SK-N-SH (cell line): ENCODE data around the gene P4HA3.

Experiments used
- EP300 ChIP-seq, 2 experiments: IDR thresholded peaks; 2 replicates each; pipeline versions ENCODE4 v1.4.0 to v1.6.1; 2012; ENCODE audit warnings: borderline replicate concordance in 1 of 2, low read depth in 1 of 2, low read length in 1 of 2
- GATA2 ChIP-seq: sonication (generic); formaldehyde crosslinking; IDR thresholded peaks from 2 replicates; pipeline ENCODE4 v1.5.0; 2020; ENCODE audit warnings: mild to moderate bottlenecking, missing genetic modification reagents
- NRF1 ChIP-seq: IDR thresholded peaks from 2 replicates; pipeline ENCODE4 v1.6.1; 2012; ENCODE audit warnings: low read depth, mild to moderate bottlenecking, low read length
- POLR2AphosphoS5 ChIP-seq: IDR thresholded peaks from 2 replicates; pipeline ENCODE4 v1.6.1; 2012; ENCODE audit warnings: low read depth, low read length
- SIN3A ChIP-seq: IDR thresholded peaks from 2 replicates; pipeline ENCODE4 v1.6.1; 2012; ENCODE audit warnings: low read depth, mild to moderate bottlenecking, low read length, moderate library complexity, borderline replicate concordance
- TAF1 ChIP-seq: IDR thresholded peaks from 2 replicates; pipeline ENCODE4 v1.6.1; 2012; ENCODE audit warnings: low read depth, mild to moderate bottlenecking, low read length, moderate library complexity, borderline replicate concordance
- TCF12 ChIP-seq: IDR thresholded peaks from 2 replicates; pipeline ENCODE4 v1.4.0; 2012
- USF2 ChIP-seq: fragments of 150-350 bp; IDR thresholded peaks from 2 replicates; pipeline ENCODE4 v1.6.1; 2017; ENCODE audit warnings: antibody characterized with exemption, low read length, low read depth, borderline replicate concordance
- ZBTB33 ChIP-seq: IDR thresholded peaks from 2 replicates; pipeline ENCODE4 v1.4.0; 2012; ENCODE audit warnings: low read depth, borderline replicate concordance
- TF ChIP-seq, protein P1 (sequence below): fragments of 200-600 bp; sonication (generic); IDR thresholded peaks from 2 replicates; pipeline ENCODE4 v1.6.1; 2017; ENCODE audit warnings: antibody characterized with exemption, mild to moderate bottlenecking, moderate library complexity
- TF ChIP-seq, protein P2 (sequence below): fragments of 150-350 bp; IDR thresholded peaks from 2 replicates; pipeline ENCODE4 v1.6.1; 2016; ENCODE audit warnings: mild to moderate bottlenecking, low read depth, low read length

GRCh38 chr11:74297484-74297883 is 14.0 kb downstream of the P4HA3 start:
- TF ChIP-seq ZBTB33 (no peak), TAF1 (no peak), NRF1 (no peak), TCF12 (no peak), EP300 (IDR thresholded peaks at IDR 0.05; ENCODE audit: borderline replicate concordance in 1 of 2, low read depth in 1 of 2, low read length in 1 of 2) (no peak), SIN3A (no peak), USF2 (no peak), POLR2AphosphoS5 (no peak), GATA2 (CRISPR knock-in tag) (no peak)
- TF ChIP-seq, protein P1, sequence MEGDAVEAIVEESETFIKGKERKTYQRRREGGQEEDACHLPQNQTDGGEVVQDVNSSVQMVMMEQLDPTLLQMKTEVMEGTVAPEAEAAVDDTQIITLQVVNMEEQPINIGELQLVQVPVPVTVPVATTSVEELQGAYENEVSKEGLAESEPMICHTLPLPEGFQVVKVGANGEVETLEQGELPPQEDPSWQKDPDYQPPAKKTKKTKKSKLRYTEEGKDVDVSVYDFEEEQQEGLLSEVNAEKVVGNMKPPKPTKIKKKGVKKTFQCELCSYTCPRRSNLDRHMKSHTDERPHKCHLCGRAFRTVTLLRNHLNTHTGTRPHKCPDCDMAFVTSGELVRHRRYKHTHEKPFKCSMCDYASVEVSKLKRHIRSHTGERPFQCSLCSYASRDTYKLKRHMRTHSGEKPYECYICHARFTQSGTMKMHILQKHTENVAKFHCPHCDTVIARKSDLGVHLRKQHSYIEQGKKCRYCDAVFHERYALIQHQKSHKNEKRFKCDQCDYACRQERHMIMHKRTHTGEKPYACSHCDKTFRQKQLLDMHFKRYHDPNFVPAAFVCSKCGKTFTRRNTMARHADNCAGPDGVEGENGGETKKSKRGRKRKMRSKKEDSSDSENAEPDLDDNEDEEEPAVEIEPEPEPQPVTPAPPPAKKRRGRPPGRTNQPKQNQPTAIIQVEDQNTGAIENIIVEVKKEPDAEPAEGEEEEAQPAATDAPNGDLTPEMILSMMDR = no peak
- TF ChIP-seq, protein P2, sequence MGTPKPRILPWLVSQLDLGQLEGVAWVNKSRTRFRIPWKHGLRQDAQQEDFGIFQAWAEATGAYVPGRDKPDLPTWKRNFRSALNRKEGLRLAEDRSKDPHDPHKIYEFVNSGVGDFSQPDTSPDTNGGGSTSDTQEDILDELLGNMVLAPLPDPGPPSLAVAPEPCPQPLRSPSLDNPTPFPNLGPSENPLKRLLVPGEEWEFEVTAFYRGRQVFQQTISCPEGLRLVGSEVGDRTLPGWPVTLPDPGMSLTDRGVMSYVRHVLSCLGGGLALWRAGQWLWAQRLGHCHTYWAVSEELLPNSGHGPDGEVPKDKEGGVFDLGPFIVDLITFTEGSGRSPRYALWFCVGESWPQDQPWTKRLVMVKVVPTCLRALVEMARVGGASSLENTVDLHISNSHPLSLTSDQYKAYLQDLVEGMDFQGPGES = no peak
